Nucleus accumbens (tissue), 56 donors: ENCODE data around the gene NAA60.

Experiments used
- DNase-seq, 56 donors: peaks; one replicate each; lab custom pipeline; 2025; lab: John Stamatoyannopoulos, UW

The NAA60 gene

DNA sequence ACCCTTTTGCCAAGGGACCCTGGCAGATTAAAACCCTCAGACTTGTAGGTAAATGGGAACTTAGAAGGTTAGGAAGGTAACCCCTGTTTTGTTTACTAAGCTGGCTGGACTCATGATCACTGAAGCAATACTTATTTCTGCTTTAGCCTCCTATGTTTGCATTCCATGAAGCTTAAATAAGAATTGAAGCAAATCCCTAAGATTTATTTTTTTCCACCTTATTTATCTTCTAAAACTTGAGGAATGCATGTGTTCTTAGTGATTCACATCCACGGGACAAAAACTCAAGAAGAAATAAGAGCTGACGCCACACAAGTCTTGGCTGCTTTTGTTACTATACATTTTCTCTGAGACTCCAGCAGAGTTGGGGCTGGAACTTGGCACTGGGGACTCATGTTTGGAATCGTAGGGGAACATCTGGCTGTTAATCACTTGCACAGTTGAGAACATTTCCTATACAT lies 92.8 kb downstream of the NAA60 start:
- DNase-seq, result no peak
